HEK293T (cell line): Measurements from ENCODE around the gene PTPN2.
"Not testable (repeated sequence)": the region's sequence is repeated elsewhere in the genome, so short reads cannot be mapped to it uniquely, and the experiment has no call there.

Experiments
- CTCF ChIA-PET: fragments of 350-600 bp; formaldehyde crosslinking; extraction: SDS; loops from one replicate; lab custom pipeline; 2021; ENCODE audit warnings: antibody characterized with exemption, inconsistent platforms; lab: Yijun Ruan, JAX
- POLR2A ChIA-PET: fragments of 350-600 bp; formaldehyde crosslinking; extraction: SDS; loops from one replicate; lab custom pipeline; 2020; ENCODE audit warnings: antibody characterized with exemption, inconsistent platforms; lab: Yijun Ruan, JAX
- DNase-seq: peaks from one replicate; pipeline ENCODE4 v3.0.0; 2012; ENCODE audit warnings: mixed read lengths; ENCODE audit errors: extremely low spot score
- ARNT ChIP-seq: fragments of 450-650 bp; IDR thresholded peaks from 2 replicates; pipeline ENCODE4 v1.6.1; 2017; ENCODE audit warnings: mild to moderate bottlenecking
- BHLHE40 ChIP-seq: fragments of 450-650 bp; IDR thresholded peaks from 2 replicates; pipeline ENCODE4 v1.6.1; 2016; ENCODE audit warnings: mild to moderate bottlenecking, moderate library complexity, borderline replicate concordance
- CTBP1 ChIP-seq: fragments of 450-650 bp; IDR thresholded peaks from 2 replicates; pipeline ENCODE4 v1.6.1; 2016; ENCODE audit warnings: borderline replicate concordance
- ELF4 ChIP-seq: fragments of 450-650 bp; IDR thresholded peaks from 2 replicates; pipeline ENCODE4 v1.6.1; 2017; ENCODE audit warnings: antibody characterized with exemption
- FOXA1 ChIP-seq: fragments of 450-650 bp; IDR thresholded peaks from 2 replicates; pipeline ENCODE4 v1.6.1; 2016; ENCODE audit warnings: mild to moderate bottlenecking
- FOXK2 ChIP-seq: fragments of 450-650 bp; IDR thresholded peaks from 2 replicates; pipeline ENCODE4 v1.6.1; 2016; ENCODE audit warnings: mild to moderate bottlenecking
- FOXM1 ChIP-seq: fragments of 450-650 bp; IDR thresholded peaks from 2 replicates; pipeline ENCODE4 v1.6.1; 2017; ENCODE audit warnings: mild to moderate bottlenecking, borderline replicate concordance
- HDGF ChIP-seq: fragments of 450-650 bp; IDR thresholded peaks from 2 replicates; pipeline ENCODE4 v1.6.1; 2017; ENCODE audit warnings: antibody characterized with exemption, borderline replicate concordance
- L3MBTL2 ChIP-seq: fragments of 450-650 bp; conservative IDR thresholded peaks from 2 replicates; pipeline ENCODE4 v1.6.1; 2016; ENCODE audit warnings: mild to moderate bottlenecking
- LEF1 ChIP-seq: fragments of 450-650 bp; IDR thresholded peaks from 2 replicates; pipeline ENCODE4 v1.6.1; 2017; ENCODE audit warnings: mild to moderate bottlenecking, borderline replicate concordance
- NFRKB ChIP-seq: fragments of 450-650 bp; IDR thresholded peaks from 2 replicates; pipeline ENCODE4 v1.6.1; 2016; ENCODE audit warnings: mild to moderate bottlenecking, moderate library complexity
- PKNOX1 ChIP-seq: fragments of 450-650 bp; IDR thresholded peaks from 2 replicates; pipeline ENCODE4 v1.6.1; 2016
- SP1 ChIP-seq: fragments of 450-650 bp; IDR thresholded peaks from 2 replicates; pipeline ENCODE4 v1.6.1; 2017
- SUZ12 ChIP-seq: fragments of 450-650 bp; IDR thresholded peaks from 2 replicates; pipeline ENCODE4 v1.6.1; 2016; ENCODE audit warnings: mild to moderate bottlenecking
- TARDBP ChIP-seq: fragments of 450-650 bp; IDR thresholded peaks from 2 replicates; pipeline ENCODE4 v1.6.1; 2016
- ZNF384 ChIP-seq: fragments of 450-650 bp; IDR thresholded peaks from 2 replicates; pipeline ENCODE4 v1.6.1; 2016

PTPN2 gene

GRCh38 chr18:12904012-12904516, 20.0 kb upstream of the PTPN2 start:
- POLR2A ChIA-PET, result interaction anchor here (0.8 to 2.3 kb wide), 2 partner anchors 13 to 20 kb away, joined by 3 to 9 read pairs; partner anchors contain the start of gene PTPN2
- CTCF ChIA-PET, result no interaction called here
- no peak for DNase-seq
- TF ChIP-seq CTBP1 (no peak), FOXA1 (no peak), ARNT (no peak), BHLHE40 (no peak)

GRCh38 chr18:12901208-12901607, 17.2 kb upstream of the PTPN2 start:
- DNase-seq, CTCF ChIA-PET, POLR2A ChIA-PET: not testable (repeated sequence)

- DNase-seq, POLR2A ChIA-PET, CTCF ChIA-PET: not testable (repeated sequence)
These were observed 12.8 kb upstream of the PTPN2 start for GRCh38 chr18:12896784-12897333.

- ChIA-PET POLR2A (no interaction called here), CTCF (no interaction called here)
- DNase-seq, result no peak
- TF ChIP-seq L3MBTL2, result no peak
- no peak for TF ChIP-seq BHLHE40
- TF ChIP-seq PKNOX1, result no peak
- no peak for TF ChIP-seq CTBP1
- no peak for TF ChIP-seq ARNT
- no peak for TF ChIP-seq ELF4
- TF ChIP-seq FOXM1, result no peak
- TF ChIP-seq NFRKB, result no peak
- TF ChIP-seq FOXA1, result no peak
These were observed 11.6 kb upstream of the PTPN2 start for GRCh38 chr18:12895626-12896025.

GRCh38 chr18:12895014-12895413, 11.0 kb upstream of the PTPN2 start:
- no peak for DNase-seq
- ChIA-PET CTCF (no interaction called here), POLR2A (no interaction called here)
- no peak for TF ChIP-seq SP1
- TF ChIP-seq L3MBTL2, result no peak
- no peak for TF ChIP-seq ZNF384
- TF ChIP-seq NFRKB, result no peak
- TF ChIP-seq FOXA1, result no peak
- TF ChIP-seq ARNT, result no peak
- TF ChIP-seq HDGF, result no peak
- no peak for TF ChIP-seq TARDBP
- no peak for TF ChIP-seq CTBP1
- no peak for TF ChIP-seq PKNOX1
- TF ChIP-seq ELF4, result no peak
- TF ChIP-seq LEF1, result no peak
- no peak for TF ChIP-seq FOXK2
- no peak for TF ChIP-seq BHLHE40
- no peak for TF ChIP-seq FOXM1
- no peak for TF ChIP-seq SUZ12

- POLR2A ChIA-PET, result interaction anchor here (1.1 to 1.6 kb wide), 2 partner anchors 13 to 34 kb away, joined by 3 read pairs; no protein-coding TSS in a partner anchor
These were observed 7.5 kb upstream of the PTPN2 start for GRCh38 chr18:12891561-12891960.

More at GRCh38 chr18:12891561-12891960, 7.5 kb upstream of the PTPN2 start:
- CTCF ChIA-PET, result no interaction called here
- no peak for DNase-seq
- TF ChIP-seq FOXA1 (no peak), FOXM1 (no peak), LEF1 (no peak), ELF4 (no peak), ARNT (no peak), FOXK2 (no peak), HDGF (no peak), SP1 (no peak), TARDBP (no peak), BHLHE40 (no peak), L3MBTL2 (no peak), ZNF384 (no peak), NFRKB (no peak), CTBP1 (no peak), PKNOX1 (no peak), SUZ12 (no peak)
